Neural crest cell (in vitro differentiated cells): Measurements from ENCODE around the gene HDAC4. TPM values are rescaled to one million over a fixed set of nuclear protein-coding genes. Genes with fewer than 3 reads are reported as not detected.

Source experiments
- DNase-seq: peaks from one replicate; pipeline ENCODE4 v3.0.0; 2021; ENCODE audit warnings: low read depth, mixed read lengths, low spot score
- H3K27ac Mint-ChIP-seq: one replicate; pipeline ENCODE4 v1.8.0; 2021; ENCODE audit warnings: mild to moderate bottlenecking, mixed read lengths; ENCODE audit not compliant: unreplicated experiment
- H3K27me3 Mint-ChIP-seq: 2 replicates; pipeline ENCODE4 v1.8.0; 2021; ENCODE audit warnings: low read depth, mild to moderate bottlenecking, mixed read lengths
- H3K36me3 Mint-ChIP-seq: 2 replicates; pipeline ENCODE4 v1.8.0; 2021; ENCODE audit warnings: low read depth, mild to moderate bottlenecking, mixed read lengths
- H3K4me1 Mint-ChIP-seq: 2 replicates; pipeline ENCODE4 v1.8.0; 2021; ENCODE audit warnings: mixed read lengths
- H3K4me3 Mint-ChIP-seq: one replicate; pipeline ENCODE4 v1.8.0; 2021; ENCODE audit warnings: mild to moderate bottlenecking, mixed read lengths
- H3K9me3 Mint-ChIP-seq: 2 replicates; pipeline ENCODE4 v1.8.0; 2021; ENCODE audit warnings: mixed read lengths
- CTCF ChIP-seq: fragments of 200-600 bp; sonication (generic); conservative IDR thresholded peaks from 2 replicates; pipeline ENCODE4 v1.5.0; 2021; ENCODE audit warnings: antibody characterized with exemption, mild to moderate bottlenecking
- total RNA-seq: library from RNA; stranded (reverse); gene quantifications from 2 replicates; pipeline ENCODE4 v1.2.1, GENCODE V29; 2021

Gene HDAC4
- total RNA-seq, 1 donor from 2014 or later = 52.1 TPM

DNA sequence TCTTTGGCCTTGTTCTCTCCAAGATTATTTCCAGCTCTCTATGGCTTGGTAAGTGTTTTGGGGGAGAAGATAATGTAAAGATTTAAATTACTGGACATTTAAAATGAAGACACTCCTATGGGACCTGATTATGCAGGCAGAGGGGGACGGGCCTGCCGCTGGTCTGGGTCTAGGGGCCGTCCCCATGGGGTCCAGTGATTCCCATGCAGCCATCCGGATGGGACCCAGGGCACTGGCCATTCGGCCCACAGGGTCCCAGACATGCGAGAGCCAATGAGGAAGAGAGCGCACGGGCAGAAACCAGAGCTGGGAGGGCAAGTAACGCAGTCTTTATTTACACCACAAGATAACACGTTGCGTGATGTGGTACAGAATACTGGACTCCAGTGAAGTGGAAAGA lies 353.0 kb downstream of the HDAC4 start:
- no peak for TF ChIP-seq CTCF
- Mint-ChIP-seq H3K36me3 (peaks cover 3% of the 10 kb centered on the region), H3K4me3 (no peak overlapping the region), H3K9me3 (no peaks in the 10 kb centered on the region), H3K27me3 (no peaks in the 10 kb centered on the region), H3K27ac (no peak overlapping the region), H3K4me1 (peaks cover 16% of the 10 kb centered on the region)
- DNase-seq = no peak

GRCh38 chr2:239047420-239047819 lies 353.4 kb downstream of the HDAC4 start:
- Mint-ChIP-seq H3K4me3 (no peak overlapping the region), H3K36me3 (peaks cover 3% of the 10 kb centered on the region), H3K27me3 (no peaks in the 10 kb centered on the region), H3K9me3 (no peaks in the 10 kb centered on the region), H3K27ac (no peak overlapping the region), H3K4me1 (peaks cover 16% of the 10 kb centered on the region)
- TF ChIP-seq CTCF = no peak
- DNase-seq = no peak

- Mint-ChIP-seq H3K4me1 (peaks cover 16% of the 10 kb centered on the region), H3K36me3 (peaks cover 3% of the 10 kb centered on the region), H3K27me3 (no peaks in the 10 kb centered on the region), H3K9me3 (no peaks in the 10 kb centered on the region), H3K27ac (no peak overlapping the region), H3K4me3 (no peak overlapping the region)
- DNase-seq = no peak
- TF ChIP-seq CTCF = no peak
Observed at GRCh38 chr2:239046822-239047221, 354.0 kb downstream of the HDAC4 start.

DNA sequence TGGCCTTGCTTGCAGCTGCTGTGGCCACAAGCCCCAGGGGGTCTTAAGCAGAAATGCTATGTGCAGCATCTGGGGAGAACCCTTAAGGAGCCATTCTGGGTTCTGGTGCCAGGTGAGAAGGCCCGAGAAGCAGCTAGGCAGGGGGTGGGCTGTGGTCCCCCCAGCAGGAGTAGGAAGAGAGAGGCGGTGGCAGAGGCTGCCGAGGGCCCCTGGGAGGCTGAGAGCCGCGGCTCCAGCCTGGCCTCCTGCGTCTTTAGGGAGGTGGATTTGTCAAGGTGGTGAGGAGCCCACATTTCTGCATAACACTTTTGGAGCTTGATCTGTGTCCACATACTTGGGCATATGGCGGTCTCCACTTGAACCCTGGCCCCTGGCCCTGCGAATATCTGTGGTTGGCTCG lies 356.5 kb downstream of the HDAC4 start:
- Mint-ChIP-seq H3K4me1 (peaks cover 32% of the 10 kb centered on the region), H3K9me3 (no peaks in the 10 kb centered on the region), H3K4me3 (no peak overlapping the region), H3K27ac (no peak overlapping the region), H3K27me3 (no peaks in the 10 kb centered on the region), H3K36me3 (peaks cover 3% of the 10 kb centered on the region)
- DNase-seq = no peak
- TF ChIP-seq CTCF = no peak

- TF ChIP-seq CTCF = no peak
- Mint-ChIP-seq H3K4me1 (peaks cover 26% of the 10 kb centered on the region), H3K4me3 (no peak overlapping the region), H3K27ac (no peak overlapping the region), H3K27me3 (no peaks in the 10 kb centered on the region), H3K9me3 (no peaks in the 10 kb centered on the region), H3K36me3 (peaks cover 3% of the 10 kb centered on the region)
- DNase-seq = no peak
Observed at GRCh38 chr2:239043326-239043725, 357.5 kb downstream of the HDAC4 start.
